NT2/D1 (cell line): ENCODE measurements around the gene SLC7A6OS.

Experiments
- YY1 ChIP-seq: IDR thresholded peaks from 2 replicates; pipeline ENCODE4 v1.6.1; 2011; ENCODE audit not compliant: insufficient read length, insufficient read depth
- ZNF274 ChIP-seq: IDR thresholded peaks from 2 replicates; pipeline ENCODE4 v1.6.1; 2011; ENCODE audit warnings: mild to moderate bottlenecking, low read depth, low read length

GRCh38 chr16:68354816-68355215 is 44.1 kb upstream of the SLC7A6OS start:
- TF ChIP-seq YY1 (no peak), ZNF274 (no peak)
